Upper lobe of left lung (tissue), 6 donors: ENCODE measurements around the gene MAPK8IP3. TPM values are rescaled to one million over a fixed set of nuclear protein-coding genes. Genes with fewer than 3 reads are reported as not detected.

Source experiments
- ATAC-seq, 2 donors: fragments of 200-7000 bp; cut with Tn5 transposase; one replicate each; pipeline ENCODE4 v1.9.1; 2022; ENCODE audit warnings: mild to moderate bottlenecking in 2 of 2, moderate library complexity in 2 of 2; ENCODE audit not compliant: low FRiP score in 2 of 2
- DNase-seq, 2 donors: peaks; one replicate each; pipeline ENCODE4 v3.0.0-alpha.2; 2019 to 2020
- H3K27ac ChIP-seq, 4 donors: fragments of 200-600 bp; sonication (generic); one replicate each; pipeline ENCODE4 v1.5.1; 2016 to 2019
- H3K27me3 ChIP-seq, 4 donors: fragments of 200-600 bp; sonication (generic); one replicate each; pipeline ENCODE4 v1.5.1; 2017 to 2019
- H3K36me3 ChIP-seq, 4 donors: fragments of 200-600 bp; sonication (generic); one replicate each; pipeline ENCODE4 v1.5.1; 2016 to 2019
- H3K4me1 ChIP-seq, 4 donors: fragments of 200-600 bp; sonication (generic); one replicate each; pipeline ENCODE4 v1.5.1; 2018 to 2019
- H3K4me3 ChIP-seq, 4 donors: fragments of 200-600 bp; sonication (generic); one replicate each; pipeline ENCODE4 v1.5.1; 2017 to 2019; ENCODE audit warnings: mild to moderate bottlenecking in 2 of 4, moderate library complexity in 1 of 4
- H3K9me3 ChIP-seq, 4 donors: fragments of 200-600 bp; sonication (generic); one replicate each; pipeline ENCODE4 v1.5.1; 2018 to 2019
- CTCF ChIP-seq, 6 experiments: fragments of 450-650 bp in 4 of 6; fragments of 200-600 bp in 2 of 6; sonication (generic) in 2 of 6; IDR thresholded peaks; one replicate each; pipeline ENCODE4 v1.5.1; 2016 to 2019; ENCODE audit warnings: antibody characterized with exemption in 6 of 6
- EP300 ChIP-seq, 4 donors: sonication (generic); formaldehyde crosslinking; IDR thresholded peaks; one replicate each; pipeline ENCODE4 v1.5.1; 2017; ENCODE audit warnings: antibody characterized with exemption in 4 of 4, control low read depth in 2 of 4
- POLR2A ChIP-seq, 4 donors: fragments of 450-650 bp; IDR thresholded peaks; one replicate each; pipeline ENCODE4 v1.5.1; 2016 to 2017; ENCODE audit warnings: antibody characterized with exemption in 4 of 4, mild to moderate bottlenecking in 2 of 4
- POLR2AphosphoS5 ChIP-seq, 2 donors: sonication (generic); formaldehyde crosslinking; IDR thresholded peaks; one replicate each; pipeline ENCODE4 v1.5.1; 2017; ENCODE audit warnings: antibody characterized with exemption in 2 of 2
- WGBS, 2 donors: methylation state at CpG; one replicate each; pipeline ENCODE4 v1.1.5; 2017 to 2018; 5-methylcytosine and 5-hydroxymethylcytosine counted together
- total RNA-seq, 6 donors: library from RNA; depleted of rRNA in 4 of 6; stranded (reverse); fragments of >200 nt in 4 of 6; gene quantifications; one replicate each; pipeline versions ENCODE4 v1.1.0 to v1.2.1, GENCODE V29; 2016 to 2021
- donor health status: DM: no; HTN: no; CAD: no; lungs with moderate emphysema.
- donor health status: DM: no; HTN: yes; CAD: no; lungs with severe emphysema.

MAPK8IP3 gene
- total RNA-seq, 6 donors from 2014 or later: 46.4 to 505 (median 71.9) TPM

- no peak overlapping the region for H3K27ac ChIP-seq
- TF ChIP-seq POLR2AphosphoS5 (IDR thresholded peaks at IDR 0.05): no peak
- no peak for TF ChIP-seq POLR2A (IDR thresholded peaks at IDR 0.05)
- no peak for TF ChIP-seq EP300 (IDR thresholded peaks at IDR 0.05)
- TF ChIP-seq CTCF (IDR thresholded peaks at IDR 0.05): no peak
- H3K27me3 ChIP-seq: no peaks in the 10 kb centered on the region
- ATAC-seq: no peak
- peaks cover 0 to 24% (median 7%) of the 10 kb centered on the region in 4 donors for H3K4me1 ChIP-seq
- no peaks in the 10 kb centered on the region for H3K9me3 ChIP-seq
- peak; percentile 19 to 82 for DNase-seq
- 88 to 89% methylated on average over 14 to 41 of the region's 44 CpGs for WGBS, 2 donors
- no peak overlapping the region for H3K4me3 ChIP-seq
- H3K36me3 ChIP-seq: peaks cover 3 to 65% (median 43%) of the 10 kb centered on the region in 4 donors
Observed at GRCh38 chr16:1790611-1791255, 84.7 kb downstream of the MAPK8IP3 start.

GRCh38 chr16:1791256-1791942 lies 85.4 kb downstream of the MAPK8IP3 start:
- Histone ChIP-seq H3K9me3 (no peaks in the 10 kb centered on the region), H3K4me1 (peaks cover 0 to 22% (median 7%) of the 10 kb centered on the region in 4 donors), H3K27me3 (no peaks in the 10 kb centered on the region), H3K36me3 (peaks cover 3 to 58% (median 42%) of the 10 kb centered on the region in 4 donors), H3K27ac (no peak overlapping the region), H3K4me3 (no peak overlapping the region)
- TF ChIP-seq EP300 (IDR thresholded peaks at IDR 0.05): no peak
- no peak for TF ChIP-seq POLR2A (IDR thresholded peaks at IDR 0.05)
- TF ChIP-seq CTCF (IDR thresholded peaks at IDR 0.05): no peak
- no peak for TF ChIP-seq POLR2AphosphoS5 (IDR thresholded peaks at IDR 0.05)
- DNase-seq (peak in 1 of 2 donors; percentile 83), ATAC-seq (no peak)
- 96% methylated on average over 14 to 38 of the region's 53 CpGs for WGBS, 2 donors

- DNase-seq (peak in 1 of 2 donors; percentile 76), ATAC-seq (no peak)
- Histone ChIP-seq H3K4me3 (no peak overlapping the region), H3K4me1 (peaks cover 0 to 22% (median 7%) of the 10 kb centered on the region in 4 donors), H3K27ac (no peak overlapping the region), H3K36me3 (peaks cover 3 to 50% (median 35%) of the 10 kb centered on the region in 4 donors), H3K9me3 (no peaks in the 10 kb centered on the region), H3K27me3 (no peaks in the 10 kb centered on the region)
- no peak for TF ChIP-seq CTCF (IDR thresholded peaks at IDR 0.05)
- no peak for TF ChIP-seq POLR2A (IDR thresholded peaks at IDR 0.05)
- WGBS, 2 donors: 89 to 95% methylated on average over 14 to 44 of the region's 59 CpGs
Observed at GRCh38 chr16:1791943-1792812, 86.2 kb downstream of the MAPK8IP3 start.

DNA sequence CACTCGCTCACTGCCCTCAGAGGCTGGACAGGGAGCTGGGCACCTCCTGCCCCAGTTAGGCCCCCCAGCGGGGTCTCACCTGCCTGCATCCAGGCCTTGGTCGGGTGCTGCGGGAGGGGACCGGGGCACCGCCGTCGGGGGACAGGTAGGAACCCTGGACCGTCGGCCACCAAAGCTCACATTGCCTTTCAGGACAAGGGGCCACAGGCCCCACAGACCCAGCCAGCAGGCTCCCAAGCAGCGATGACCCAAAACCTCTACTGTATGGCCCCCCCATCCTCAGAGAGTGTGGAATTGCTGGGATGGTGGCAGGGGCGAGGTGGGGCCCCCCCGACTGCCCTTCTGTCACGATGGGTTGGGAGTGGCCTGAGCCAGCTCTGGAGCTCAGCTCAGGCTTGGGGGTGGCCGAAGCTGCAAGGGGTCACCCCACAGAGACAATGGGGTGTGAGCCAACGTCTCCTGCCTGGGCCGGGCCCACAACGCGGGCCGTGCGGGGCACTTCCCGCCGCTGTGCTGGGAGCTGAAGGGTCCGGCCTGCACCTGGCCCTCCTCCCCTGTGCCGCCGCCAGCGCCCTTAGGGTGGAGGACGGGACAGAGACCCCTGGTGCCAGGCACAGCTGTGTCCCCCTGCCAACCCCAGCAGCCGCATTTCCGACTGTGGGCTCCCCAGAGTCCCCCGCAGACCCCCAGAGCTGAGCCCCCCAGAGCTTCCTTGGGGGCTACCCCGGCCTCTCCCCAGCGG lies 87.0 kb downstream of the MAPK8IP3 start:
- Histone ChIP-seq H3K4me3 (peak overlapping the region in 3 of 4 donors; percentile 12 to 41 (median 40)), H3K27me3 (no peaks in the 10 kb centered on the region), H3K27ac (peak overlapping the region in 3 of 4 donors; percentile 30 to 45 (median 42)), H3K36me3 (peaks cover 3 to 42% (median 28%) of the 10 kb centered on the region in 4 donors), H3K4me1 (peaks cover 0 to 22% (median 7%) of the 10 kb centered on the region in 4 donors), H3K9me3 (peaks cover 0 to 6% (median 0%) of the 10 kb centered on the region in 4 donors)
- WGBS, 2 donors: 80 to 88% methylated on average over 2 to 33 of the region's 33 CpGs
- DNase-seq (peak in 1 of 2 donors; percentile 80), ATAC-seq (no peak)
- no peak for TF ChIP-seq POLR2AphosphoS5 (IDR thresholded peaks at IDR 0.05)
- TF ChIP-seq CTCF (IDR thresholded peaks at IDR 0.05): no peak
- no peak for TF ChIP-seq POLR2A (IDR thresholded peaks at IDR 0.05)
- no peak for TF ChIP-seq EP300 (IDR thresholded peaks at IDR 0.05)
